Right lobe of liver (tissue), 6 donors: ENCODE results near the gene SLC46A1. TPM values are rescaled to one million over a fixed set of nuclear protein-coding genes. Genes with fewer than 3 reads are reported as not detected.

Experiments used
- ATAC-seq, 4 donors: fragments of 200-7000 bp; cut with Tn5 transposase; one replicate each; pipeline ENCODE4 v1.9.1; 2020; ENCODE audit warnings: mild to moderate bottlenecking in 4 of 4, moderate library complexity in 4 of 4
- DNase-seq, 3 donors: peaks; one replicate each; pipeline ENCODE4 v3.0.0-alpha.2; 2020
- H3K27ac ChIP-seq, 3 donors: fragments of 200-600 bp; one replicate each; pipeline ENCODE4 v1.8.0; 2022
- H3K27me3 ChIP-seq, 2 donors: fragments of 200-600 bp; one replicate each; pipeline ENCODE4 v1.8.0; 2022
- H3K36me3 ChIP-seq, 4 donors: fragments of 200-600 bp; sonication (generic) in 1 of 4; one replicate each; pipeline versions ENCODE4 v1.5.1 to v1.8.0; 2017 to 2022; ENCODE audit warnings: control low read depth in 1 of 4
- H3K4me1 ChIP-seq, 4 donors: fragments of 200-600 bp; sonication (generic) in 1 of 4; one replicate each; pipeline versions ENCODE4 v1.5.1 to v1.8.0; 2017 to 2022; ENCODE audit warnings: control low read depth in 1 of 4
- H3K4me3 ChIP-seq, 3 donors: fragments of 200-600 bp; one replicate each; pipeline ENCODE4 v1.8.0; 2022
- H3K9me3 ChIP-seq, 4 donors: fragments of 200-600 bp; sonication (generic) in 1 of 4; one replicate each; pipeline versions ENCODE4 v1.5.1 to v1.8.0; 2017 to 2022; ENCODE audit warnings: control low read depth in 1 of 4
- POLR2A ChIP-seq: fragments of 450-650 bp; IDR thresholded peaks from one replicate; pipeline ENCODE4 v1.6.1; 2017; ENCODE audit warnings: antibody characterized with exemption, mild to moderate bottlenecking
- WGBS: methylation state at CpG from one replicate; pipeline ENCODE4 v1.1.6; 2018; ENCODE audit warnings: low coverage, low lambda C conversion rate; ENCODE audit not compliant: insufficient coverage; ENCODE audit errors: missing lambda C conversion rate; 5-methylcytosine and 5-hydroxymethylcytosine counted together
- intact Hi-C, 2 donors: fragments of 100-400 bp; cut with DNase I; formaldehyde crosslinking; loops; one replicate each; pipeline versions ENCODE4 v1.11.2 to v1.14.1; 2022
- total RNA-seq, 6 experiments: library from RNA; depleted of rRNA in 2 of 6; stranded (reverse); fragments of >200 nt in 2 of 6; fragmentation: NEBNext Ultra II Directional in 3 of 6; extraction: Animal tissue kit (Norgen Biotek cat#: 25700) in 3 of 6; gene quantifications; one replicate each; pipeline versions ENCODE4 v1.1.0 to v1.2.4, GENCODE V29; 2016 to 2023
- TF ChIP-seq, protein P1 (sequence below), 4 donors: fragments of 200-600 bp in 3 of 4; fragments of 450-650 bp in 1 of 4; IDR thresholded peaks; one replicate each; pipeline versions ENCODE4 v1.5.1 to v1.8.0; 2016 to 2022; ENCODE audit warnings: antibody characterized with exemption in 4 of 4, mild to moderate bottlenecking in 2 of 4
- donor health status: DM: no; HTN: yes; CAD: no.
- donor health status: DM: no; HTN: no; CAD: no.
- donor health status: DM: no; HTN: no; CAD: no.
- donor health status: DM: no; HTN: yes; CAD: no.
- donor health status: DM: no; HTN: yes; CAD: no.

Gene SLC46A1
- total RNA-seq, 6 experiments from 2014 or later: 22.1 to 44.6 (median 32.1) TPM

- Histone ChIP-seq H3K4me1 (peaks cover 0 to 22% (median 0%) of the 10 kb centered on the region in 4 donors), H3K9me3 (no peaks in the 10 kb centered on the region), H3K36me3 (no peaks in the 10 kb centered on the region), H3K27ac (no peak overlapping the region), H3K27me3 (no peaks in the 10 kb centered on the region), H3K4me3 (no peak overlapping the region)
- intact Hi-C loops: no loop called here
- DNase-seq: no peak
- WGBS: no CpG with 5 or more reads among the region's 9 CpGs
- TF ChIP-seq, protein P1, sequence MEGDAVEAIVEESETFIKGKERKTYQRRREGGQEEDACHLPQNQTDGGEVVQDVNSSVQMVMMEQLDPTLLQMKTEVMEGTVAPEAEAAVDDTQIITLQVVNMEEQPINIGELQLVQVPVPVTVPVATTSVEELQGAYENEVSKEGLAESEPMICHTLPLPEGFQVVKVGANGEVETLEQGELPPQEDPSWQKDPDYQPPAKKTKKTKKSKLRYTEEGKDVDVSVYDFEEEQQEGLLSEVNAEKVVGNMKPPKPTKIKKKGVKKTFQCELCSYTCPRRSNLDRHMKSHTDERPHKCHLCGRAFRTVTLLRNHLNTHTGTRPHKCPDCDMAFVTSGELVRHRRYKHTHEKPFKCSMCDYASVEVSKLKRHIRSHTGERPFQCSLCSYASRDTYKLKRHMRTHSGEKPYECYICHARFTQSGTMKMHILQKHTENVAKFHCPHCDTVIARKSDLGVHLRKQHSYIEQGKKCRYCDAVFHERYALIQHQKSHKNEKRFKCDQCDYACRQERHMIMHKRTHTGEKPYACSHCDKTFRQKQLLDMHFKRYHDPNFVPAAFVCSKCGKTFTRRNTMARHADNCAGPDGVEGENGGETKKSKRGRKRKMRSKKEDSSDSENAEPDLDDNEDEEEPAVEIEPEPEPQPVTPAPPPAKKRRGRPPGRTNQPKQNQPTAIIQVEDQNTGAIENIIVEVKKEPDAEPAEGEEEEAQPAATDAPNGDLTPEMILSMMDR (IDR thresholded peaks at IDR 0.05): peak in 2 of 4 donors; percentile 4 to 16
- no peak for TF ChIP-seq POLR2A
- peak in 3 of 4 donors; percentile 10 to 42 (median 17) for ATAC-seq
Observed at GRCh38 chr17:28426081-28426519, 20.1 kb upstream of the SLC46A1 start.

DNA sequence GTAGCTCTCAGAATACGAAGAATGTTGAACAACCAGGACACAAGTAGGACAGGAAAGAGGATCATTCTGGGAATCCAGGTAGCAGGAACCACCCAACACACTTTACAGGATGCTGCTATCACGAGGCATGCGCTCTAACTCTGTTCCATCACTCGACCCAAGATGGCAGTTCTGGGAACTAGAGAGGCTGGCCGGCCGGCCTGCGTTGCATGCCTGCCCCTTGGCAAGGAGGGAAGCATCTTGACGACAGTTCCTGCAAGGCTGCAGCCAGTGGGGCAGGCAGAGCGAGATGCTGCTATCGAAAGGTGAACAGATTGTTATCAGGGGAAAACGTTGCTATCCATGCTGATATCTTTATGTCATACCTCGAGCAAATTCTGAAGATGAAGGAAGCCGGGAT, 19.2 kb upstream of the SLC46A1 start:
- TF ChIP-seq, protein P1 (IDR thresholded peaks at IDR 0.05): no peak
- TF ChIP-seq POLR2A: no peak
- Histone ChIP-seq H3K4me3 (no peak overlapping the region), H3K9me3 (no peaks in the 10 kb centered on the region), H3K27ac (no peak overlapping the region), H3K4me1 (peaks cover 0 to 15% (median 0%) of the 10 kb centered on the region in 4 donors), H3K36me3 (no peaks in the 10 kb centered on the region), H3K27me3 (no peaks in the 10 kb centered on the region)
- no peak for DNase-seq
- ATAC-seq: no peak
- intact Hi-C loops: no loop called here
- 84% methylated on average over 8 of the region's 13 CpGs for WGBS

- ATAC-seq: no peak
- peaks cover 0 to 6% (median 0%) of the 10 kb centered on the region in 4 donors for H3K4me1 ChIP-seq
- DNase-seq: no peak
- no peaks in the 10 kb centered on the region for H3K27me3 ChIP-seq
- intact Hi-C loops: no loop called here
- WGBS: 76% methylated on average over 7 of the region's 7 CpGs
- no peak overlapping the region for H3K27ac ChIP-seq
- no peaks in the 10 kb centered on the region for H3K36me3 ChIP-seq
- TF ChIP-seq, protein P1 (IDR thresholded peaks at IDR 0.05): no peak
- no peak for TF ChIP-seq POLR2A
- H3K9me3 ChIP-seq: no peaks in the 10 kb centered on the region
- H3K4me3 ChIP-seq: no peak overlapping the region
Observed at GRCh38 chr17:28421787-28422305, 15.8 kb upstream of the SLC46A1 start.

DNA sequence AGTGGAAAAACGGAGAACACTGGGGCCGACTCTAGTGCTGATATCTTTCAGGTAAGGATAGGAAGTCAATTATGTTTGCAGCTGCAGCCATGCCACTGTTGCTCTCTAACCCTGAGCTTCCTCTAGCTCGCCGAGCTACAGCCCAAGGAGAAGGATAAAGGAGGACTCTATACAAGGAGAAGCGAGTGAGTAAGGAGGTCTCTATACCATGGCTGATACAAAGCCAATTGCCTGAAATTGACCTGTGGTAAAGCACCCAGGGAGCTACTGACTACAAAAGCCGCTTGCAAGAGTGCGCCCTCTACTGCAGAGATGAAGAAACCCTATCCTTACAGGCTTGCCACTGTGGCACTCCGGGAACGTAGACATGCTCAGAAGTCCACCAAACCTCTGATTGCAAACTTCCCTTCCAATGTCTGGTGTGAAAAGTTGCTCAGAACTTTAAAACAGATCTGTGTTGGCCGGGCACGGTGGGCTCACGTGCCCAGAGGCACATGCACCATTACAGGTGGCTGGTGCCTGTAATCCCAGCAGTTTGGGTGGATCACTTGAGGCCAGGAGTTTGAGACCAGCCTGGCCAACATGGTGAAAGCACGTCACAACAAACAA, 10.8 kb upstream of the SLC46A1 start:
- peak; percentile 62 to 77 (median 66) for DNase-seq
- H3K27ac ChIP-seq: no peak overlapping the region

More for the DNA sequence above, 10.8 kb upstream of the SLC46A1 start:
- WGBS: 10% methylated on average over 8 of the region's 13 CpGs
- H3K4me3 ChIP-seq: no peak overlapping the region
- intact Hi-C loops: no loop called here
- H3K36me3 ChIP-seq: no peaks in the 10 kb centered on the region
- TF ChIP-seq POLR2A: no peak
- TF ChIP-seq, protein P1 (IDR thresholded peaks at IDR 0.05): peak; percentile 62 to 97 (median 82)
- H3K9me3 ChIP-seq: no peaks in the 10 kb centered on the region
- no peaks in the 10 kb centered on the region for H3K27me3 ChIP-seq
- peak; percentile 99 to 100 (median 99) for ATAC-seq
- peaks cover 0 to 10% (median 0%) of the 10 kb centered on the region in 4 donors for H3K4me1 ChIP-seq
